ENCODE results near the gene EDIL3.
"Not testable (repeated sequence)": the region's sequence is repeated elsewhere in the genome, so short reads cannot be mapped to it uniquely, and the experiment has no call there.

- TF ChIP-seq RFX1 (IDR thresholded peaks at IDR 0.05); EP300 (IDR thresholded peaks at IDR 0.05; ENCODE audit: low read depth in 2 of 2, low read length in 2 of 2); EP300 (CRISPR knock-in tag; IDR thresholded peaks at IDR 0.05; ENCODE audit: borderline replicate concordance); FOXO4 (CRISPR knock-in tag; conservative IDR thresholded peaks at IDR 0.05); POLR2A (IDR thresholded peaks at IDR 0.05; ENCODE audit: insufficient read depth in 1 of 2, low read depth in 2 of 2, low read length in 2 of 2); ZNF629 (CRISPR knock-in tag; conservative IDR thresholded peaks at IDR 0.05); HDAC6 (IDR thresholded peaks at IDR 0.05; ENCODE audit: low read depth, low read length); ZNF687 (CRISPR knock-in tag; IDR thresholded peaks at IDR 0.05); PHB2 (IDR thresholded peaks at IDR 0.05; ENCODE audit: partially characterized antibody); ZNF274 (CRISPR knock-in tag; IDR thresholded peaks at IDR 0.05); NFIC (IDR thresholded peaks at IDR 0.05; ENCODE audit: low read length); TCF7L2 (IDR thresholded peaks at IDR 0.05; ENCODE audit: low read depth, low read length); GATAD1 (CRISPR knock-in tag; IDR thresholded peaks at IDR 0.05): not testable (repeated sequence)
Measured at GRCh38 chr5:84018521-84018920, 366.2 kb downstream of the EDIL3 start.

Measured in HepG2 (cell line).